Superior temporal gyrus (tissue), 1 donor: ENCODE data around the gene FCSK.
"Not testable (repeated sequence)": the region's sequence is repeated elsewhere in the genome, so short reads cannot be mapped to it uniquely, and the experiment has no call there.

Experiments used
- DNase-seq: peaks from one replicate; pipeline ENCODE4 v3.0.0-alpha.2; 2016; ENCODE audit errors: extremely low spot score

FCSK gene

DNA sequence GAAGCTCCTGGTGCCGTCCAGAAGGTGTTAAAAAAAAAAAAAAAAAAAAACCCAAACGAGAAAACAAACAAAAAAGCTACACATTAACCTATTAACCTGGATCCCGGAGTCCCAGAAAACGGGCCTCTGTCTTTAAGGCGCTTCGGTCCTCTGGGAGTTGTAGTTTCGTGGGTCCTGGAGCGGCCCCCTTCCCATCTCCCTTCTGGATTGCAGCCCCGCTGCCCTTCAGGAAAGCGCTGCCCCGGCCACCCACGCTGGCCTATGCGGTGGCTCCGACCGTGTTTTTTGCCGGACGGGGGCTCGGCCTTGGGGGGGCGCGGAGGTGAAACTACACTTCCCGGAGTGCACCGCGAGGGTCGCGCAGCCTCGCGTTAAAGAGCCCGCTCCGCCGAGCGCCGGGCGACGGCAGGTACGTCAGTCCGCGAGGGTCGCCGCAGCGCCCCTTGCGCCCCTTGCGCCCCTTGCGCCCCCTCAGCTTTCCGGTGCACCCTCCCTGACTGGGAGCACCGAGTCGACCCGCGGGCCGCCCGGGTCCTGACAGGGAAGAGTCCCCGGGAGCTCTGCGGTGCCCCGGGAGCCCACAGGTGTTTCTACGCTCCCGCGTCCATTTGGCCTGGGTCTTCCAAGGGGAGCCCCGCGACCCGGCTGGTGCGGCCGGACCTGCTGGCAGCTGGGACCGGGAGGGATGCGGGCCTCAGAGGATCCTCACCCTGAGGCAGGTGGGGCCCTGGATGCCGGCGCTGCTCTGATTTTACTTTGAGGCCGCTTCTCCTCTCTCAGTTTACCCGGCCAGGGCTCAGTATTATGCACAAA, at the start of gene FCSK:
FCSK (plus strand) TSS at position 374 of the 813 bp plus-strand sequence. CDS start 8,596 bp downstream, outside the sequence.
- DNase-seq = peak; percentile 76

DNA sequence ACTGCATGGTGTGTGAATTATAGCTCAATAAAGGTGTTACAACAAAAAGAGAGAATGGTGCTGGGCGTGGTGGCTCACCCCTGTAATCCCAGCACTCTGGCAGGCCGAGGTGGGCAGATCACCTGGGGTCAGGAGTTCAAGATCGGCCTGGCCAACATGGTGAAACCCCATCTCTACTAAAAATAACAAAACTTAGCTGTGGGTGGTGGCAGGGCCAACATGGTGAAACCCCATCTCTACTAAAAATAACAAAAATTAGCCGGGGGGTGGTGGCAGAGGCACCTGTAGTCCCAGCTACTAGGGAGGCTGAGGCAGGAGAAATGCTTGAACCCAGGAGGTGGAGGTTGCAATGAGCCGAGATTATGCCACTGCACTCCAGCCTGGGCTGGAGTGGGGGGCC, 48.3 kb upstream of the FCSK start:
- DNase-seq = not testable (repeated sequence)

DNA sequence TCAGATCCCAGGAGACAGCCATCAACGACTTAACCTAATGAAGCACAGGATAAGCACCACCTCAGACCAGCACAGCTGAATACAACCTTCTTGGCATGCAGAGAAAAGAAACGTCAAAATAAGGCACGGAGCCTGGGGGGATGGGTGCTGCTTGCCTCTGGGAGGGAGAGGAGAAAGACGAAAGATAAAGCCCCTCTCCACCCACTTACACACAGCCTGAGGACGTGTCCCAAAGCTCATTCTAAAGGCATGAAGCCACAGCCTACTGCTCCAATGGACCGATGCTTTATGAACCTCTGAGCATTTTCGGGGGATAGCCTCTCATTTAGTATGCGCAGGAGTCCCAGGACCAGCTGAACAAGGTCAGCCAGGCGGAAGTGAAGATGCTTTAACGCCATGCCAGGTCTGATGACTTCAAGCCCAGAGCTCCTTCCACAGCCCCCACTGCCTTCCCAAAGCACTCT, 46.6 kb upstream of the FCSK start:
- DNase-seq = no peak

DNA sequence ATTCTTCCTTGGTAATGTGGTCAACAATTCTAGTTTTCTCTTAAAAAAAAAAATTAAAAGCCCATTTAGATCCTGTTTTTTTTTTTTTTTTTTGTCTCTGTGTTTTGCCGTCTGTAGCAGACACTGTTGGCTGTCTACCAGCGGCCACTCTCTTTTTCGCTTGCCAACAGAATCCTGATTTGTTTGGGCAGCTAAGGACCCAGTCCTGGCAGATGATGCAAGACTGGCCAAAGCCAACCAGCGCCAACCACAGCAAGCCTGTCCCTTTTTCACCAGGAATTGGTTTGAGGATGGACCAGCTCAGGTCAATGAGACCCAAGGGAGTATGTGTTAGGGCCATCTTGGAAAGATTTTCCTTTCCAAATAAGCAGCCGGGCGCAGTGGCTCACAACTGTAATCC, 43.7 kb upstream of the FCSK start:
- no peak for DNase-seq

DNA sequence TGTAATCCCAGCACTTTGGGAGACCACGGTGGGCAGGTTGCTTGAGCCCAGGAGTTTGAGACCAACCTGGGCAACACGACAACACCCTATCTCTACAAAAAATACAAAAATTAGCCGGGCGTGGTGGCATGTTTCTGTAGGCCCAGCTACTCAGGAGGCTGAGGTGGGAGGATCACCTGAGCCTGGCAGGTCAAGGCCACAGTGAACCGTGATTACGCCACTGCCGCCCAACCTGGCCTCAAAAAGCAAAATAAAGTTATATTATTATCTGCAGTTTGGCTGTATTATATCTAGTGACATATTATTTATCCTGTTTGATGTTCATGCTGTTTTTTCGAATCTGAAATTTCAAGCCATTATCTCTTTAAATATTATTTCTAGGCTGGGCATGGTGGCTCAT, 42.0 kb upstream of the FCSK start:
- no peak for DNase-seq

DNA sequence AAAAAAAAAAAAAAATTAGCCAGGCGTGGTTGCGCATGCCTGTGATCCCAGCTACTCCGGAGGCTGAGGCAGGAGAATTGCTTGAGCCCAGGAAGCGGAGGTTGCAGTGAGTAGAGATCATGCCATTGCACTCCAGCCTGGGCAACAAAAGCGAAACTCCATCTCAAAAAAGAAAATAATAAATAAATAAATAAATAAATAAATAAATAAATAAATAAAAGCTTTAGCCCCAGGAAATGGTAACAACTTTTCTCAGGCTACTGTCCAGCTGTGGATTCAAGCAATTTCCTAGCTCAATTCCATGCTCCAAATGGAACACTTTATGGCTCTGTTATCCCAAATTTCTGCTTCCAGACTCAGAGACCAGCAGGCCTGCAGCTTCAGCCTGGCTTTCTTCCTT, 40.8 kb upstream of the FCSK start:
- not testable (repeated sequence) for DNase-seq

DNA sequence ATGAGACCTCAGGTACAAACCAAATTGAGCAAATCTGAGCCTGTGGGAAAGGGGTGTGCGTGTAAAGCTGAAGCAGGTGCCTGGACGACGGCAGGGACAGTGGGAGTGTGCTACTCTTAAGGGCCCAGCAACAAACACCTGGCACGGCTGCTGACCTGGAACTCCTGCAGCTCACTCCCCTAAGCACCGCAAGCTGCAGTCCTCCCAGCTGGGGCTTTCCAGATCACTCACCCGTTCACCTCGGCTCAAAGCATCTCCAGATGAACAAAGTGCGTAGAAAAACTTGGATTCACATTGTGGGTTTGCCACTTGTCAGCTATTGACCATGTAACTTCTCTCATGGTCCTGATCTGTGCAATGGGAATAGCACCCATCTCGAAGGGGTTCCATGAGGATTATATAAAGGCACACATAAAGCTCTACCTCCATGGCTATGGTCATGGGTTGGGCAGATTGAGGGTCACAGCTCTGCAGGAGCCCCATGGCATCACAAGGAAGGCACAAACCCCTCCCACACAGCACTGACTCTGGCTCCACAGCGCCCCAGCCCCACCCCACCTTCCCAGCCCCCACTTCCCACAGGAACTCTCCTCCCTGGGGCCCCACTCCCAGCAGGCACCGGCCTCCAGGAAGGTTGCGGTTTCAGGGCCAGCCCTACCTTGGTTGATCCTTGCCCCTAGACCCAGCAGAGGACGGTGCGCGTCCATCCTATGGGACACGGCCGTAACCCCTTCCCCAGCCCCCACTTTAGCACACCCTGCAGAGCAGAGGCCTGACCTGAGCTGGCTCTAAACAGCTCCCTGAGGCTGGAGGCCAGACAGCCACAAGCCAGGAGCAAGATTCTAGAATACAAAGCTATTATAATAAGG, 37.4 kb upstream of the FCSK start:
- no peak for DNase-seq

DNA sequence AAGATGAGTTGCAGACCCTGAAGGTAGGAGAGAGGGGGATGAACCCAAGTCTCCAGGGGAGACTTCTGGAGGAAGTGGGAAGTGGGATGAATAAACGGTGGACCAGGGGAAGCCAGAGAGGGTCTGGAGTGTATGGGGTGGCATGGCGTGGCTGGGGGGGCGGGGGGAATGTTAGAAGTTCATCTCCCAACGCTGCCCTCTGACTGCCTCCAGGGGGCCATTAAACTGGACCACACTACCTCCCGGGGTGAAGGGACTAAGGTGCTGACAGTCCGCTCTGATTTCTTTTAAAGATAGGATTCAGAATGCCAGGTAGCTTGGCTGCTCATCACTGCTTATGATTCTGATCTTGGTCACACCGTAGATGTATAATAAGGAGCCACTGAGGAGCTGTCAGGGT, 36.7 kb upstream of the FCSK start:
- DNase-seq = no peak

DNA sequence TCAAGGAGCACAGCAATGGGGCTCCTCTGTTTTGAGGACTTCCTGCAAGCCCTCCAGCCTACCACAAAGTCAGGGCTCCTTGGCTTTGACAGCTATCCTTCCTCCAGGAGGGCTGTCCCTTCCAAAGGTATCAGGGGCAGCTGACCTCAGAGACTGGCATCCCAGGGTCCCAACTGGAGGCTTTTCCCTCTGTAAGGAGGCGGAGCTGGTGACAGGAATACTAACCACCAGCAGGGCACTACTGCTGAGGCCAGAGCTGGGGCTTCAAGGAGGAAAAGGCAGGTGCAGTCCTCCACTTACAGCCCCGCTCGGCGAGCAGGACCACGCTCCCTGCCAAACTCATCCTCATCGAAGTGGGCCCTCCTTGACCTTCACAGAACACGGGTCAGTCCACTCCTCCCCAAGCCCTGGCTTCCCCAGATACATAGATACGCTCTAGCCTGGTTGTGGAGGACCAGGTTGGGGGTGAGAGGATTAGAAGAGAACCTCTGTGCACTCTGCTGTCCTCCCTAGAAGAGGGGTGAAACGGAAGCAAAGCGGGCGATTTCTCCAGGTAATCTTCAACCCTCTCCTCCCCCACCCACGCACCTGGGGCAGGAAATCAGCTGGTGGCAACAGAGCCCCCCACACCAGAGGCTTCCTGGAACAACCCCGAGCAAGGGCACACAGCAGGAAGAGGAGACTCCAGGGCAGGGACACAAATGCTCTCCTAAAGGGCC, 36.0 kb upstream of the FCSK start:
- DNase-seq = no peak

DNA sequence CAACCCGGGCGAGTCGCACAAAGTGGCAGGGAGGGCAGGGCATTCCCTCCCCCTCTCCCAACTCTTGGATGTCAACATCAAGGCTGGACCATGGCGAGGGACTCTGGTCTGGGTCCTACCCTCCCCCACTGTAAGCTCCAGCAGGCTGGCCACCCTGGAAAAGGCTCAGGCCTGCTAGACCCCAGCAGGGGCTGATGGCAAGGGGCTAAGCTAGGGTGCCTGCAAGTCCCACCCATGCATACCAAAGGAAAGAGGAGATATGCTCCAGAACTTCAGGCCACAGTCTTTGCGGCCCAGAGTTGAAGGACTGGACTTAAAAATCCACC, 35.4 kb upstream of the FCSK start:
- no peak for DNase-seq

DNA sequence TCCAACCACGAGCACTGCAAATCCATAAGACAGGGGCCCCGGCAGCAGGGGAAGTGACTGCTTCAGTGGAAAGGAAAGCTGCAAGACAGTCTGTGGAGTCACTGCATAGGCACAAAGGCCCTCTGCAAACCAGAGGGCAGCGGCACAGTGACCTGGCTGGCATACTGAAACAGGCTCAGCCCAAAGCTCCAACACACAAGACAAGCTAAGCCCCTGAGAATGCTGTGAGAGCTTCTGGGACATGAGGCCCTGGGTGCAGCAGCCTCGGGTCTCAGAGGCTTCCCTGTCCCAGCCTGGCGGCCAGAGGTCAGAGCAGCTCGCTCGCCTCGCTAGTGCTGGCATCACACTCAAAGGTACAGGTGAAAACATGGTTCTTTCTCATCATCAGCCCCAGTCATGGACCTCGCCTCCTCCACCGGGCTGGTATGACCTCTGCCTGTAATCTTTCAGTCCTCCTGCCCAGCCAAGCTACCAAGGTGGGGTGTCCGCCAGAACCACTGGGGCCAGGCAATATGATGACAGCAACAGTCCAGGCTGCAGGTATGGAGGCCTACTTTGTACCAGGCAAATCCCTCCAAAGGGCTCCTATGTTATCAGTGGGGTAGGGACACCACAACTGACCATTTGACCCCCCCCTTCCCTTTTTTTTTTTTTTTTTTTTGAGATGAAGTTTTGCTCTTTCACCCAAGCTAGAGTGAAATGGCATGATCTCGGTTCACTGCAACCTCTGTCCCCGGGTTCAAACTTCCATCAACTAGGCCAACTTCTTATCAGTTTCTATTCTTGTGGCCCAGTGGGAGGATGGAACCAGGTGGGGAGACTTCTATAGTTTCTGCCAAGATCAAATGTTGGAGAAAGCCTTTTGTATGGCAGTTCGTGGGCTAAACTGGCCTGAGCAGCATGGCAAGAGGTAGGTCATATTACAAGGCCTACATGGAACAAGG, 34.7 kb upstream of the FCSK start:
- no peak for DNase-seq

DNA sequence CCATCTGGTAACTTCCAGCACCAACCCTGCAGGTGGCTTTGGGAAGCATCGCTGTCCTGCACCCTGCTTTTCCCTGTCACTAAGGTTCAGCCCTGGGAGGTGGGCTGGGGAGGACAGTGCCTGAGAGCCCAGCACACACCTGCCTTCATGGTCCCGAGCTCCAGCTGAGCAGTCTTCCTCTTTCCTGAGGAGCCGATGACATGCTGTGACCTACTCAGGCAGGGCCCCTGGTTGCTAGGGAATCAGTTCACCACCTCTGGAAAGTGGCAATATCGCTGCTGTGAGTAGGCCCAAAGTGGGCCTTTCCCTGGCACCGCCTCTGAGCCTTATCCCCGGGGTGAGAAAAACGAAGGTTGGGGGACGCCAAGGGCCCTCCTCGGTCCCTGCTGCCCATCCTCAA, 33.4 kb upstream of the FCSK start:
- DNase-seq = no peak

DNA sequence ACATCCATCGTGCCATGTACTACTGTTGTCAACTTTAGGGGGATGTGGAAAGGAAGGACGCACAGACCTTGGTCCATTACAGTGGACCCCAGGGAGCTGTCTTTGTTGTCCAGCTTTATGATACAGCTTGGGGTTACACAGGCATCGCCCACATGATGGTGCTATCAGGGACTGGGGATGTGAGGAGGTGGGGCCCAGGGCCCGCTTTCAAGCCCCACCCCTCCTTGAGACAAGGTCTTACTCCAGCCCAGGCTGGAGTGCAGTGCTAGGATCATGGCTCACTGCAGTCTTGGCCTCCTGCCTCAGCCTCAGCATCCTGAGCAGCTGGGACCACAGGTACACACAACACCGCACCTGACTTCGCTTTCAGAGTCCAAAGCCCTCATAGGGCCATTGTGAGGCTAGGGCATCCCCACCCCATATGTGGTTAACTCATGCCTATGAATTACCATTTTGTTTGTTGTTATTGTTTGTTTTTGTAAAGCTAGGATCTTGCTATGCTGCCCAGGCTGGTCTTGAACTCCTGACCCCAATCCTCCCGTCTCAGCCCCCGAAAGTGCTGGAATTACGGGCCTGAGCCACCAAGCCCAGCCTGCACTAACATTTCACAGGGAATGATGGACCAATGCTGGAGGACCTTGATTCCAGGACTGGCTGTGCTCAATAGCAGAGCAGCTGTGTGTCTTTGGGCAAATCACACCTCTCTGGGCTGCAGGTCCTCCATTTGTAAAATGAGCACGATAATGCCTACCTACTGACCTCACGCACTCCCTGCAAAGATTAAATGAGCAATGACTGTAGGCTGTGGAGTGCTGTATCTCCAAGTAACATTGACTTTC, 32.7 kb upstream of the FCSK start:
- DNase-seq = no peak

DNA sequence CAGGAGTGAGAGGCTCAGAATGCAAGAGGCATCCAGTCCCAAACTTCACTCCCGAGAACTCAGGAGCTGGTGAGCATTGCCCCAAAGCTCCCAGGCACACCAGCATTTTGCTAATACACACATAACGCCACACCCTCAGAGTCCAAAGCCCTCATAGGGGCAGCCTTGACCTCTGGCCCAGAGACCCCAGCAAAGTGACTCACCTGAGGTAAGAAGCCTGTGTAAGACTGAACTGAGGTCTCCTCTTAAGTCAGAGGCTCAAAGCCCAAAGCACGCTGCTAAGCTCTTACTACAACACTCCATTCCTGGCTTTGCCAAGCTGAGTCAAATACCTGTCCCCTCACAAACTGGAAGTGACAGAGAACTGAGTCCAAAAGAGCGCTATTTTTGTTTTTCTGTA, 31.9 kb upstream of the FCSK start:
- DNase-seq = no peak

DNA sequence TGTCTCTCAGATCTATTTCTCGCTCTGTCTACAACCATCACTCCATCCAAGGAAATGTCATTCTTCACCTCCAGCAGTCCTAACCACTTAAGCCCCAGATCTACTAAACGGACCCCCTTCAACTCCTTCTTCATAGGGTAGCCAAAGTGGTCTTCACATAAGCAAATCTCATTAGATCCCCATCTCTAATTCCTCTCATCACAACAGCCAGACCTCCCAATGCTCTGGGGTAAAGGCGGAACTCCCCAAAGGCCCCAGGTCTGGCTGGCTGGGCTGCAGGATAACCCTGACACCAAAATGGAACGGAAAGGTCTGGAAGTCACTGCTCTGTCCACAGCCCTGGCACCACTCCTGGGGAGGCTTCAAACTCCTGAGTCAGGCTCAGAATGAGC, 26.6 kb upstream of the FCSK start:
- DNase-seq = no peak

DNA sequence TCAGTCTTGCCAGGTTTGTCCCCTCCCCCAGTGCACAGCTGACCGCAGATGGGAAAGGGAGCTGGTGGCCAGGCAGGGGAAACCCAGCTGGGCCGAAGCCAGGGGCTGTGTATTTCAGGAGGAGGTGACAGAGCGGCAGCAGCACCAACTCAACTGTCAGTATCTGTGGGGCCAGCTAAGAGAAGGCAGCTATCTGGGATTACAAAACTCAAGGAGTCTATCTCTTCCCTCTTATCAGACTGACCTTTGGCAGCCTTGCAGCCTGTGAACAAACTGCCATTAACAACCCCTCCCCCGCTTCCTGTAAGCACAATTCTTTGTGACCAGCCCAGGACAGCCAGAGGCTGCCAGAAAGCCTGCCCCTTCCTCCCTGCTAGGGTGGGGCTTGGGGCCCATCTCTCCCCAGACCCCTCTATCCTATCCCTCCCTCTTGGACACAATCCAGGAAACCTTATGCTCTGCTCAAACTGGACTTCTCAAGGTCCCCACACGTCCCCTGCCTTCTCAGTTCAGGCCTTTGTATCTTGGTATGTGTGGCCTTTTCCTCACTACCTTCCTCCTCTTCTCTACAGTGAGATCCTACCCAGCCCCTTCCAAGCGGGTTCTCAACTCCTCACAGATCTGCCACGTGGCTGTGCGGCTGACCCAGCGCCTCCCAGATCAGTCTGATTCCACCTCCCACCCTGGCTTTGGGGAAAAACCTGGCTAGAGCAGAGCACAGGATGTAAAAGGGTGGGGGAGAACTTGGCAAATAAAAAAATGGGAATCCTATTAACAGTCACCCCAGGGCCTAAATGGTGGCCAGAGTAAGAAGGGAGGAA, 26.0 kb upstream of the FCSK start:
- peak; percentile 30 for DNase-seq

DNA sequence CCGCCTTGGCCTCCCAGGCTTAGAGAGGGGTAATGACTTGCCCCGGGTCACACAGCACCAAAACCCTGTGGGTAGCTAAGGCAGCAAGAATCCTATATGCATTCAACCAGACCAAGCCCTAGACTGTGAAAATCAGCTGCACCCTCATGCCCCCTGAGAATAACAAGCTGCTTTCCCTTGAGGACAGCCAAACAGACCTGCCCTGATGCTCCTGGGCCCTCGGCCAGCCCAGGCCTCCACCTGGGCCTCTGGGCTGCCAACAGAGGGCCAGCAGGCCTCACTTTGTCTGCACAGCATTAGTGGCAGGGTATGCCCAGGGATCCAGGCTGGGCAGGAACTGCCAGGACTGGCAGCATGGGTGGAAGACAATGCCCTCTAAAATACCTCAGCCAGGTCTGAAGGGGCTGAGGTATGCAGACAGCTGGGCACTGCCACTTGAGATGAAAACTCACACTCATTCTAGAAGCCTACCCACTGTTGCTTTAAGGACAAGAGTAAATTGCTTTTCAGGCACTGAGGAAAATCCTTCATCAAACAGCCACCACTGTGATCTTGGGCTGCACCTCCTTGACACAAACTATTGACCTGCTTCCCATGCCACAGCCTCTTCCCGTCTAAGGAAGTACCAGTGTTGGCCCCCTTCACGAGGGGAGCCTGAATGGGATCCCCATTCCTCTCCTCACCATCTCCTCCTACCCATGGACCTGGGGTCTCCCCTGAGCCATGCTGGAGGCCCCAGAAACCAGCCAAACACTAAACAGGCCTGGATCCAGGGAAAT, 24.3 kb upstream of the FCSK start:
- no peak for DNase-seq

DNA sequence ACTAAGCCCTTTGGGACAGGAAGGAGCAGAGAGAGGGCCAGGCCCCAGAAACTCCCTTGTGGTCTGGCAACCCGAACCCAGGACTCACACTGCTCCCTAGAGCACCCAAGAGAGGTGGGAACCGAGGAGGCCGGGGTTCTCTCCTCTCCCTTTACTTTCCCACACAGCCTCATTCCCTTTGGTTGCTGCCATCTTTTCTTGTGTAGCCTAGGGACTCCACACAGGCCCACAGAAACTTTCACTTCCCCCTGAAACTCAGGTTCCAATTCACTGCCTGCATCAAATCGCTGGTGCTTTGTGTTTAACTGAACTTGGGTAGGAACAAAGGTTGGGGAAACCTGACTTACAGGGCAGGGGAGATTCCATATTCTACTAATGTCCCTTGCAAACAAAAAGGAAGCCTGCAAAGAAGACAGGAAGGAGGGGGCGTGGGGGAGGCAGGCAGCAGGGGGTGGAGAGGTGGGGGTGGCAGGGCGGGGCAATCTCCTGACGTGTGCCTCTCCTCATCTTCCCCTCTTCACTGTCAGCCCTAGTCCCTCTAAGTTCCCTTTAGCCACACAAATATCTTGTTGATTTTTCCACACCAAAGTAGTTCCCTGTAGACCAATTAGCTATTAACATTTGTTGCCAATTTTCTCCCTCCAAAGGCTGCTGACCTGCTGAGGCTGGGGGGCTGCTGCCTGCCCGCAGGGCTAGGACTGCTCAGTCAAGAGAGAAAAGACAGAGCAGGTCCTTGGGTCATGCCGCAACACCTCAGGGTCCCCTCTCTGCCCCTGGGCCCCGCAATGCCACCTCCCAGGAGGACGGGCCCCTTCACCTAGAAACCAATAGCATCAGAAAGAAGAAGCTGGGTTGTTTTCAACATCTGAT, 23.5 kb upstream of the FCSK start:
- DNase-seq = no peak
